Panc1 (cell line): ENCODE measurements around the gene HDAC11. TPM values are rescaled to one million over a fixed set of nuclear protein-coding genes. Genes with fewer than 3 reads are reported as not detected.

Experiments
- ATAC-seq: fragments of 200-7000 bp; cut with Tn5 transposase; 2 replicates; pipeline ENCODE4 v1.9.1; 2020; ENCODE audit warnings: mild to moderate bottlenecking, moderate library complexity
- BruUV-seq: library from RNA; stranded (reverse); fragments of 400-500 nt; replicated peaks from 2 replicates; lab custom pipeline; 2021; lab: Mats Ljungman, UMichigan
- CTCF ChIA-PET: fragments of 300-600 bp; sonication (Branson Sonifier 250); formaldehyde crosslinking; loops from one replicate; lab custom pipeline; 2022; ENCODE audit warnings: antibody characterized with exemption; lab: Charles Lee
- POLR2A ChIA-PET: fragments of 300-600 bp; sonication (Branson Sonifier 250); formaldehyde crosslinking; loops from one replicate; lab custom pipeline; 2022; ENCODE audit warnings: antibody characterized with exemption; lab: Charles Lee
- DNase-seq: peaks from one replicate; pipeline ENCODE4 v3.0.0-alpha.2; 2010; ENCODE audit warnings: low read depth, low spot score
- H3K27ac ChIP-seq: 2 replicates; pipeline ENCODE4 v1.5.1; 2011; ENCODE audit warnings: mild to moderate bottlenecking, low read length, inconsistent platforms
- H3K27me3 ChIP-seq: fragments of 200-500 bp; sonication (Bioruptor generic); 2 replicates; pipeline ENCODE4 v1.6.0; 2014; ENCODE audit warnings: low read length, inconsistent platforms; ENCODE audit not compliant: control insufficient read depth, insufficient read depth
- H3K36me3 ChIP-seq: fragments of 200-500 bp; sonication (Bioruptor generic); 2 replicates; pipeline ENCODE4 v1.5.1; 2014; ENCODE audit warnings: inconsistent platforms, mild to moderate bottlenecking, low read length, moderate library complexity; ENCODE audit not compliant: control insufficient read depth, insufficient read depth
- H3K4me1 ChIP-seq: 2 replicates; pipeline ENCODE4 v1.5.1; 2011; ENCODE audit warnings: inconsistent platforms, mild to moderate bottlenecking, low read length, moderate library complexity; ENCODE audit not compliant: control insufficient read depth, insufficient read depth
- H3K4me3 ChIP-seq, 2 experiments: 2 replicates each; pipeline ENCODE4 v1.5.1; 2011 to 2012; ENCODE audit warnings: low read depth in 2 of 2, low read length in 2 of 2, mild to moderate bottlenecking in 2 of 2, inconsistent platforms in 1 of 2, moderate library complexity in 1 of 2
- H3K9me3 ChIP-seq: fragments of 200-500 bp; sonication (Bioruptor generic); 2 replicates; pipeline ENCODE4 v1.5.1; 2014; ENCODE audit warnings: low read depth, mild to moderate bottlenecking, inconsistent platforms, low read length, moderate library complexity; ENCODE audit not compliant: control insufficient read depth, insufficient read depth
- POLR2AphosphoS5 ChIP-seq: IDR thresholded peaks from 2 replicates; pipeline ENCODE4 v1.6.1; 2012; ENCODE audit warnings: mild to moderate bottlenecking, low read depth, low read length, moderate library complexity
- REST ChIP-seq, 2 experiments: IDR thresholded peaks; 2 replicates each; pipeline ENCODE4 v1.6.1; 2011 to 2012; ENCODE audit warnings: low read depth in 2 of 2, control low read depth in 1 of 2, low read length in 1 of 2, mild to moderate bottlenecking in 1 of 2, moderate library complexity in 1 of 2; ENCODE audit not compliant: insufficient read depth in 1 of 2
- SIN3A ChIP-seq: IDR thresholded peaks from 2 replicates; pipeline ENCODE4 v1.6.1; 2012; ENCODE audit warnings: low read depth, mild to moderate bottlenecking, low read length, moderate library complexity, borderline replicate concordance; ENCODE audit not compliant: insufficient read depth
- TCF7L2 ChIP-seq: IDR thresholded peaks from 2 replicates; pipeline ENCODE4 v1.6.1; 2011; ENCODE audit warnings: mild to moderate bottlenecking, low read depth, low read length, inconsistent platforms
- in situ Hi-C: cut with HindIII; loops from 2 replicates; pipeline ENCODE4 v1.10.0; 2016; ENCODE audit warnings: low sequenced_read_pairs, low pct_unique_long_range_greater_than_20kb
- intact Hi-C: fragments of 100-400 bp; cut with micrococcal nuclease; formaldehyde crosslinking; loops from one replicate; pipeline ENCODE4 v1.10.0; 2022; ENCODE audit not compliant: unreplicated experiment
- total RNA-seq: library from RNA; stranded (reverse); gene quantifications from one replicate; pipeline ENCODE4 v1.2.1, GENCODE V29; 2021; ENCODE audit not compliant: unreplicated experiment
- TF ChIP-seq, protein P1 (sequence below): fragments of 450-650 bp; IDR thresholded peaks from 2 replicates; pipeline ENCODE4 v1.5.1; 2017; ENCODE audit warnings: mild to moderate bottlenecking

The HDAC11 gene
- total RNA-seq, 1 experiment from 2014 or later, result 10.6 TPM

GRCh38 chr3:13542142-13542541 lies 62.0 kb downstream of the HDAC11 start:
- ATAC-seq, result no peak
- POLR2A ChIA-PET, result no interaction called here
- H3K27ac ChIP-seq, result no peak overlapping the region
- DNase-seq, result no peak
- H3K9me3 ChIP-seq, result no peaks in the 10 kb centered on the region
- intact Hi-C loops, result no loop called here
- no peaks in the 10 kb centered on the region for H3K36me3 ChIP-seq
- no TSS peak for BruUV-seq
- no peaks in the 10 kb centered on the region for H3K4me1 ChIP-seq
- no peaks in the 10 kb centered on the region for H3K27me3 ChIP-seq
- in situ Hi-C loops, result no loop called here
- TF ChIP-seq, protein P1, sequence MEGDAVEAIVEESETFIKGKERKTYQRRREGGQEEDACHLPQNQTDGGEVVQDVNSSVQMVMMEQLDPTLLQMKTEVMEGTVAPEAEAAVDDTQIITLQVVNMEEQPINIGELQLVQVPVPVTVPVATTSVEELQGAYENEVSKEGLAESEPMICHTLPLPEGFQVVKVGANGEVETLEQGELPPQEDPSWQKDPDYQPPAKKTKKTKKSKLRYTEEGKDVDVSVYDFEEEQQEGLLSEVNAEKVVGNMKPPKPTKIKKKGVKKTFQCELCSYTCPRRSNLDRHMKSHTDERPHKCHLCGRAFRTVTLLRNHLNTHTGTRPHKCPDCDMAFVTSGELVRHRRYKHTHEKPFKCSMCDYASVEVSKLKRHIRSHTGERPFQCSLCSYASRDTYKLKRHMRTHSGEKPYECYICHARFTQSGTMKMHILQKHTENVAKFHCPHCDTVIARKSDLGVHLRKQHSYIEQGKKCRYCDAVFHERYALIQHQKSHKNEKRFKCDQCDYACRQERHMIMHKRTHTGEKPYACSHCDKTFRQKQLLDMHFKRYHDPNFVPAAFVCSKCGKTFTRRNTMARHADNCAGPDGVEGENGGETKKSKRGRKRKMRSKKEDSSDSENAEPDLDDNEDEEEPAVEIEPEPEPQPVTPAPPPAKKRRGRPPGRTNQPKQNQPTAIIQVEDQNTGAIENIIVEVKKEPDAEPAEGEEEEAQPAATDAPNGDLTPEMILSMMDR, result no peak
- no peak for TF ChIP-seq TCF7L2
- no peak for TF ChIP-seq POLR2AphosphoS5
- no peak for TF ChIP-seq SIN3A
- TF ChIP-seq REST (IDR thresholded peaks at IDR 0.05; ENCODE audit: insufficient read depth in 1 of 2, low read depth in 2 of 2, low read length in 1 of 2), result no peak
- CTCF ChIA-PET, result no interaction called here
- H3K4me3 ChIP-seq, result no peak overlapping the region

DNA sequence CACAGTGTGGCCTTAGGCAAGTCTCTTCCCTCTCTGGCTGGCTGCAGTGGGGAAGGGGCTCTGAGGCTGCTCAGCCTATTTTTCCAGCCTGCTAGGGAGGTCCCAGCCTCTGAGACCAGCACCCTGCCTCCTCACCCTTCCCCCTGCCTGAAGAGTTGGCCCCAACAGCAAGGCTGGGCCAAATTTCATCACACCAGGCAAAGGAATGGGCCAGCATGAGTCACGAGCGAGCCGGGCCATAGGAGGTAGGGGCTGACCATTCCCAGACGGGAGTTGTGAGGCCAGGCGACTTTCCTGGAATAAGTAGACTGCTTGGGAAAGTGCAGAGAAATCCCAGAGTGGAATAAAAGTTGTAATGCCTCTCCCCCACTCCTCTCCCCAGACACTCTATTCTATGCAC lies 63.1 kb downstream of the HDAC11 start:
- intact Hi-C loops, result no loop called here
- ATAC-seq (no peak), DNase-seq (no peak)
- Histone ChIP-seq H3K9me3 (no peaks in the 10 kb centered on the region), H3K27me3 (no peaks in the 10 kb centered on the region), H3K4me1 (no peaks in the 10 kb centered on the region), H3K4me3 (no peak overlapping the region), H3K27ac (no peak overlapping the region), H3K36me3 (no peaks in the 10 kb centered on the region)
- TF ChIP-seq REST (IDR thresholded peaks at IDR 0.05; ENCODE audit: insufficient read depth in 1 of 2, low read depth in 2 of 2, low read length in 1 of 2) (no peak), SIN3A (no peak), TCF7L2 (no peak), POLR2AphosphoS5 (no peak)
- TF ChIP-seq, protein P1, result no peak
- in situ Hi-C loops, result no loop called here
- ChIA-PET CTCF (no interaction called here), POLR2A (no interaction called here)
- BruUV-seq, result no TSS peak
